Measurements from ENCODE around the gene NOS2. TPM values are rescaled to one million over a fixed set of nuclear protein-coding genes. Genes with fewer than 3 reads are reported as not detected.
"Not testable (repeated sequence)": the region's sequence is repeated elsewhere in the genome, so short reads cannot be mapped to it uniquely, and the experiment has no call there.

Gene NOS2
- total RNA-seq, 1 experiment from 2014 or later = not detected

GRCh38 chr17:27788919-27789318 lies 11.4 kb downstream of the NOS2 start:
- DNase-seq (ENCODE audit: low spot score) = no peak

- no peak for DNase-seq (ENCODE audit: low spot score)
Observed at GRCh38 chr17:27783440-27784350, 16.6 kb downstream of the NOS2 start.

GRCh38 chr17:27782791-27783206 lies 17.5 kb downstream of the NOS2 start:
- DNase-seq (ENCODE audit: low spot score) = no peak

- no peak for DNase-seq (ENCODE audit: low spot score)
Observed at GRCh38 chr17:27780828-27781404, 19.4 kb downstream of the NOS2 start.

GRCh38 chr17:27780092-27780827 lies 20.1 kb downstream of the NOS2 start:
- no peak for DNase-seq (ENCODE audit: low spot score)

- no peak for DNase-seq (ENCODE audit: low spot score)
Observed at GRCh38 chr17:27778183-27778582, 22.1 kb downstream of the NOS2 start.

GRCh38 chr17:27776882-27777624 lies 23.3 kb downstream of the NOS2 start:
- no peak for DNase-seq (ENCODE audit: low spot score)

GRCh38 chr17:27771586-27771985 lies 28.7 kb downstream of the NOS2 start:
- DNase-seq (ENCODE audit: low spot score) = no peak

- DNase-seq (ENCODE audit: low spot score) = no peak
Observed at GRCh38 chr17:27770877-27771276, 29.5 kb downstream of the NOS2 start.

- no peak for DNase-seq (ENCODE audit: low spot score)
Observed at GRCh38 chr17:27768858-27769410, 31.4 kb downstream of the NOS2 start.

GRCh38 chr17:27766438-27766837 lies 33.9 kb downstream of the NOS2 start:
- DNase-seq (ENCODE audit: low spot score) = no peak

- no peak for DNase-seq (ENCODE audit: low spot score)
Observed at GRCh38 chr17:27765353-27765752, 35.0 kb downstream of the NOS2 start.

GRCh38 chr17:27764589-27764988 lies 35.7 kb downstream of the NOS2 start:
- no peak for DNase-seq (ENCODE audit: low spot score)

- peak; percentile 15 for DNase-seq (ENCODE audit: low spot score)
Observed at GRCh38 chr17:27762527-27763305, 37.6 kb downstream of the NOS2 start.

- not testable (repeated sequence) for DNase-seq (ENCODE audit: low spot score)
Observed at GRCh38 chr17:27760931-27761330, 39.4 kb downstream of the NOS2 start.

- peak; percentile 63 for DNase-seq (ENCODE audit: low spot score)
Observed at GRCh38 chr17:27760069-27760885, 40.1 kb downstream of the NOS2 start.

GRCh38 chr17:27759528-27759927 lies 40.8 kb downstream of the NOS2 start:
- DNase-seq (ENCODE audit: low spot score) = no peak

GRCh38 chr17:27756467-27757371 lies 43.6 kb downstream of the NOS2 start:
- DNase-seq (ENCODE audit: low spot score) = peak; percentile 67
